DND-41 (cell line): Measurements from ENCODE around the gene P2RX1.
"Not testable (repeated sequence)": the region's sequence is repeated elsewhere in the genome, so short reads cannot be mapped to it uniquely, and the experiment has no call there.

Experiments used
- EZH2 ChIP-seq: IDR thresholded peaks from 3 replicates; pipeline ENCODE4 v1.6.1; 2012; ENCODE audit warnings: borderline replicate concordance, low read depth, mild to moderate bottlenecking, moderate library complexity, low read length, inconsistent platforms; ENCODE audit not compliant: severe bottlenecking
- TF ChIP-seq, protein P1 (sequence below): IDR thresholded peaks from 2 replicates; pipeline ENCODE4 v1.5.1; 2012; ENCODE audit warnings: borderline replicate concordance, low read length, moderate library complexity, mild to moderate bottlenecking; ENCODE audit not compliant: poor library complexity, severe bottlenecking; ENCODE audit errors: extremely low read depth

DNA sequence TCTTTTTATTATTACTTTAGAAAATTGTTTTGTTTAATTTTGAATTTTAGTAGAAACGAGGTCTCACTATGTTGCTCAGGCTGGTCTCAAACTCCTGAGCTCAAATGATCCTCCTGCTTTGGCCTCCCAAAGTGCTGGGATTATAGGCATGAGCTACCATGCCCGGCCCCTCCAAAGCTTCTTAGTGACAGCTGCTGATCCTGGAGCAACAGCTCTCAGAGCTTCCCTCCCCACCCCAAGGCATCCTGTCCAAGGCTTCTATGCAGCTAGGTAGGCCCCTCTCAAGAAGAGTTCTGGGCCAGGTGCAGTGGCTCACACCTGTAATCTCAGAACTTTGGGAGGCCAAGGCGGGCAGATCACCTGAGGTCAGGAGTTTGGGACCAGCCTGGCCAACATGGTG lies 32.3 kb upstream of the P2RX1 start:
- TF ChIP-seq, protein P1, sequence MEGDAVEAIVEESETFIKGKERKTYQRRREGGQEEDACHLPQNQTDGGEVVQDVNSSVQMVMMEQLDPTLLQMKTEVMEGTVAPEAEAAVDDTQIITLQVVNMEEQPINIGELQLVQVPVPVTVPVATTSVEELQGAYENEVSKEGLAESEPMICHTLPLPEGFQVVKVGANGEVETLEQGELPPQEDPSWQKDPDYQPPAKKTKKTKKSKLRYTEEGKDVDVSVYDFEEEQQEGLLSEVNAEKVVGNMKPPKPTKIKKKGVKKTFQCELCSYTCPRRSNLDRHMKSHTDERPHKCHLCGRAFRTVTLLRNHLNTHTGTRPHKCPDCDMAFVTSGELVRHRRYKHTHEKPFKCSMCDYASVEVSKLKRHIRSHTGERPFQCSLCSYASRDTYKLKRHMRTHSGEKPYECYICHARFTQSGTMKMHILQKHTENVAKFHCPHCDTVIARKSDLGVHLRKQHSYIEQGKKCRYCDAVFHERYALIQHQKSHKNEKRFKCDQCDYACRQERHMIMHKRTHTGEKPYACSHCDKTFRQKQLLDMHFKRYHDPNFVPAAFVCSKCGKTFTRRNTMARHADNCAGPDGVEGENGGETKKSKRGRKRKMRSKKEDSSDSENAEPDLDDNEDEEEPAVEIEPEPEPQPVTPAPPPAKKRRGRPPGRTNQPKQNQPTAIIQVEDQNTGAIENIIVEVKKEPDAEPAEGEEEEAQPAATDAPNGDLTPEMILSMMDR = not testable (repeated sequence)
- TF ChIP-seq EZH2 = not testable (repeated sequence)
